Medulla oblongata (tissue), 1 donor: ENCODE data around the gene DNMT3B.
A peak's percentile ranks its signal among the peaks of the same experiment; 100 is the strongest.
"Not testable (repeated sequence)": the region's sequence is repeated elsewhere in the genome, so short reads cannot be mapped to it uniquely, and the experiment has no call there.

Experiments
- DNase-seq: peaks from one replicate; pipeline ENCODE4 v3.0.0-alpha.2; 2015; ENCODE audit errors: extremely low spot score

Gene DNMT3B

DNA sequence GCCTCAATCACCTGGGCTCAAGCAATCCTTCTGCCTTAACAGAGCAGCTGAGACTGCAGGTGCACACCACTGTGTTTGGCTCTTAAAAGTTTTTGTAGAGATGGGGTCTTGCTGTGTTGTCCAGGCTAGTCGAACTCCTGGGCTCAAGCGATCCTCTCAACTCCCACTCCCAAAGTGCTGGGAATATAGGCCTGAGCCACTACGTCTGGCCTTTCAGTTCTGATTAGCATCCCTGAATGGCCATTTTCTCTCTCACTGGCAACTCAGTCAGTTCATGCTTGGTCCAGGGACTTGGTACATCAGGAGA, 28.5 kb downstream of the DNMT3B start:
- no peak for DNase-seq

DNA sequence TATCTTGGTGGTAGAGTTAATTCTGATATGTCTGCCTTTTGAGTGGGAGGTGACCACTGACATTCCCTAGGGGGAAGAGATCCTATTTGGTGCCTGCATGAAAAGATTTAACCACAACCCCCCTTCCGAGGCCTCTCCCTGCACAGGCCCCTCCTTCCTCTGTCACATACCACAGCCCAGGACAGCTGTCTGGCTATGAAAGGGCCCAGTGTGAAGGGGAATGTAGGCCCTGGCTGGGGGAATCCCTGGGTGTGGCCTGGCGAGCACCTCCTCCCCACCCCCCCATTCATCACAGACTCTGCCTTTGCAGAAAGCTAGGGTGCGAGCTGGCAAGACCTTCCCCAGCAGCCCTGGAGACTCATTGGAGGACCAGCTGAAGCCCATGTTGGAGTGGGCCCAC, 30.1 kb downstream of the DNMT3B start:
- no peak for DNase-seq

DNA sequence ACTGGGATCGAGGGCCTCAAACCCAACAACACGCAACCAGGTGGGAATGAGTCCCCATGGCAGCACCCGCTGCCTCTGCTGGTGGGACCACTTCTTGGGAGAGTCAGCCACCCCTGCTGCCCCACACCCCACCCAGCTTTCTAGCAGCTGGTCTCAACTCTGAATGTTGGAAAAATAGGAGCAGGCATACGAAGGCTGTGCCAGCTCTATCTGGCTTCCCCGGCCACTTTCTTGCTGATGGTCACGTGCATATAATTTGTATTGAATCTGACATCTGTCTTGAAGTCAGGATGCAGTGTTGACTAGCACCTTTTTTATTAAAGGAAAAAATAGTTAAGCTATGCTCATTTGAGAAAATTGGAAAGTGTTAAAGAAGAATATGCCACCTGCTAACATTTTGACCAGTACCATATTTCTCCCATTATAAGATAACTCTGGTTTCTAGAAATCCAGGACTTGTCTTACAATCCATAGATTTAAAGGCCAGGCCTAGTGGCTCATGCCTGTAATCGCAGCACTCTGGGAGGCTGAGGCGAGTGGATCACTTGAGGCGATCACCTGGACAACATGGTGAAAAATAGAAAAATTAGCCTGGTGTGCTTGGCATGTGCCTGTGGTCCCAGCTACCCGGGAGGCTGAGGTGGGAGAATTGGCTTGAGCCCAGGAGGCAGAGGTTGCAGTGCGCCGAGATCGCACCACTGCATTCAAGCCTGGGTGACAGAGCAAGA, 30.7 kb downstream of the DNMT3B start:
- no peak for DNase-seq

GRCh38 chr20:32796383-32796948, 34.3 kb downstream of the DNMT3B start:
- DNase-seq: no peak

DNA sequence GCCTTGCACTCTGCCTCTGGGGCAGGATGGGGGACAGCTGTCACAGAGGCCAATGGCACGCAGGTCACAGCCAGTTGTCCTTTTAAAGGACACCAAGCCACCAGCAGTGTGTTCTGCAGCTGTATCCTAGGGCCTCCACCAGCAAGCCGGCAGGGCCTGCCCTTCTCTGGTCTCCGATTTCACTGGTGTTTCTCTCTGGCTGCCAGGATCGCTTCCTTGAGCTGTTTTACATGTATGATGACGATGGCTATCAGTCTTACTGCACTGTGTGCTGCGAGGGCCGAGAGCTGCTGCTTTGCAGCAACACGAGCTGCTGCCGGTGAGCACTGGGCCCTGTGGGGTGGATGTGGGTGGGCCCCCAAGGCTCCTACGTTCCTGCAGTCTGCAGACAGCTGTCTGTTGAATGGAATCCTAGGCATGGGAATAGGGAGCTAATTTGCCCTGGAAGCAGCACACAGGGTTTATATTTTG, 34.8 kb downstream of the DNMT3B start:
- no peak for DNase-seq

DNA sequence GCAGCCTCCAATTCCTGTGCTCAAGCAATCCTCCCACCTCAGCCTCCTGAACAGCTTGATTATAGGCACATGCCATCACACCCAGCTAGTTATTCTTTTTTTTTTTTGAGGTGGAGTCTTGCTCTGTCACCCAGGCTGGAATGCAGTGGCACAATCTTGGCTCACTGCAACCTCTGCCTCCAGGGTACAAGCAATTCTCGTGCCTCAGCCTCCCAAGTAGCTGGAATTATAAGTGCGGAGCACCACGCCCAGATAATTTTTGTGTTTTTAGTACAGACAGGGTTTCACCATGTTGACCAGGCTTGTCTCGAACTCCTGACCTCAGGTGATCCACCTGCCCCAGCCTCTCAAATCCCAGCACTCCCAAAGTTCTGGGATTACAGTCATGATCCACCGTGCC, 35.4 kb downstream of the DNMT3B start:
- not testable (repeated sequence) for DNase-seq

DNA sequence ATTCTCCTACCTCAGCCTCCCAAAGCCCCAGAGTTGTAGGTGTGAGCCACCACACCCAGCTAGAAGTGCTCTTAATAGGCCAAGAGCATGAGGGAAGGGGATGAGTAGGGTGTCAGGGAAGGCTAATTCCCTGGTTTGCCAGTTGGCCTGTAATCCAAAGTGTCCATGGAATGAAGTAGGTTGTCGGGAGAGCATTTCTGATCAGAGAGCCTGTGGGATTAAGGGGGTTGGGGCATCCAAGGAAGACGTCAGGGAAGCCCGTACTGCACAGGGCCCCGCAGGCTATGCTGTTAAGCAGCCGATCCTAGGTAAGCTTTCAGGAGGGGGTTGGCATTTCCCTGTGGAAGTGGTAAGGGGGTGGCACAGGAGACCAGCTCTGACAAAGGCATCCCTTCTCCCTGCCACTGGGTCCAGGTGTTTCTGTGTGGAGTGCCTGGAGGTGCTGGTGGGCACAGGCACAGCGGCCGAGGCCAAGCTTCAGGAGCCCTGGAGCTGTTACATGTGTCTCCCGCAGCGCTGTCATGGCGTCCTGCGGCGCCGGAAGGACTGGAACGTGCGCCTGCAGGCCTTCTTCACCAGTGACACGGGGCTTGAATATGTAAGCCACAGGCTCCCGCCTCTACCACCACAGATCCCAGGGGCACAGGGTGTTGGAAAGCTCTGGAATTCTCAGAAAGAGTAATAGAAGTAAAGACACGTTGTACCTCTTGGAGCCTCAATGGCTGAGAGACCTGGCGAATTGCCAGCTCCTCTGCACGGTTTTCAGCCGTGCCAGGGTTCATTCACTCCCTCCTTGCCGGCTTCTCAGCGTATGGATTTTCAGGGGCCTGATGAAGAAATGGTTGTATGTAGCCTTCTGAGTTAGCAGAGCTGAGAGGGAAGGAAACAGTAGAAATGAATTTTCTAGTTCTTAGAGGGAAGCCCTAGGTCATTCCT, 36.1 kb downstream of the DNMT3B start:
- no peak for DNase-seq

- no peak for DNase-seq
These were observed 40.9 kb downstream of the DNMT3B start for GRCh38 chr20:32803092-32803491.

DNA sequence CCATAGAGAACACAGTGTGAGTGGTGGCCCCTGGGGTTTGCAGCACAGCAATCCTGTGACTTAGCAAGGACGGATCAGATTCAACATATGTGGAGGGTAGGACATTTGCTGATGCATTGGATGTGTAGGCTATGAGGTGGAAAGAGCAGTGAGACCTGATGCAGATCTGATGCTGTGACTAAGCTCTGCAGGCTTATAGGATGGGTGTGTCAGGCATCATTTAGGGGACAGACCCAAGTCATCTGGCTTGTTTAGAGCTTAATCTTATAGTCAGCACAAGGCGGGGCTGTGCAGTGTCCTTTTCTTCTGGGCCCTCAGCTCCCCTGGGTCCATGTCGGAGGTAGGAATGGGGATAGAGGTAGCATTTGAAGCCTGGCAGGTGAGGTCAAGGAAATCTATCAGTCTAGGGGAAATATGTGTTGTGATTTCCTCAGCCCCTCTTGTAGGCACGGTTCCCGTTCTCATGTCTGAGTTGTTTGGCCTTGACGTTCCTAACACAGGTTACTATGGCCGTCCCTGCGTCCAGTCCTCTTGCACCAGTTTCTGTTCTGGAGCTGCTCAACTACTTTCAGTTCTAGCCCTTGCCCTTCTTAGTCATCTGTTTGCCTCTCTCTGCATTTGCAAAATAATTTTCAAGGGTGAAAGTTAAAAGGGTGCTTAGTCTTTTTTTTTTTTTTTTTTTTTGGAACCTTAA, 42.0 kb downstream of the DNMT3B start:
- no peak for DNase-seq

- no peak for DNase-seq
These were observed 42.6 kb downstream of the DNMT3B start for GRCh38 chr20:32804817-32805216.

GRCh38 chr20:32805721-32806120, 43.5 kb downstream of the DNMT3B start:
- no peak for DNase-seq

GRCh38 chr20:32806356-32806755, 44.2 kb downstream of the DNMT3B start:
- no peak for DNase-seq

DNA sequence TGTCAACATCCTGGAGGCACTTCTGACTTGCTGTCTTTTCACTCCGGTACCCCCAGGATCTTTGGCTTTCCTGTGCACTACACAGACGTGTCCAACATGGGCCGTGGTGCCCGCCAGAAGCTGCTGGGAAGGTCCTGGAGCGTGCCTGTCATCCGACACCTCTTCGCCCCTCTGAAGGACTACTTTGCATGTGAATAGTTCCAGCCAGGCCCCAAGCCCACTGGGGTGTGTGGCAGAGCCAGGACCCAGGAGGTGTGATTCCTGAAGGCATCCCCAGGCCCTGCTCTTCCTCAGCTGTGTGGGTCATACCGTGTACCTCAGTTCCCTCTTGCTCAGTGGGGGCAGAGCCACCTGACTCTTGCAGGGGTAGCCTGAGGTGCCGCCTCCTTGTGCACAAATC, 45.5 kb downstream of the DNMT3B start:
- no peak for DNase-seq

GRCh38 chr20:32808438-32808837, 46.3 kb downstream of the DNMT3B start:
- no peak for DNase-seq

- DNase-seq: no peak
These were observed 47.7 kb downstream of the DNMT3B start for GRCh38 chr20:32809907-32810306.

DNA sequence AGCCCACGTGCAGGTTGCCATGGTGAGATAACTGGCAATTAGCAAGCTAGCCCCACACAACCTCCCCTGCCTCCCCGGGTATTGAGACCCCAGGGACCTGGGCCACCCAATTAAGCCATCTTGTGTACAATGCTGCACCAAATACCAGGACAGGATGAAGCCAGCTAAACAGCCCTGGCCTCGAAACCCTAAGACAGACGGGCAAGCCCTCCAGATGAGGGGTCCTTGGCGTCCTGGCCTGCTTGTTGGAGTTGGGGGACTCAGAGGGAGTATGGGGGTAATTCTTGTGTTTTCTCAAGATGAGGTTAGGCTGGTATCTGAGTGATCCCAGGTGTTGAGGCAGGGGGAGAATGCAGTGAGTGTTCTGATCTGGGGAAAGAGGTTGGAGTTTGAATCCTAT, 48.8 kb downstream of the DNMT3B start:
- no peak for DNase-seq

- no peak for DNase-seq
These were observed 49.7 kb downstream of the DNMT3B start for GRCh38 chr20:32811886-32812285.

DNA sequence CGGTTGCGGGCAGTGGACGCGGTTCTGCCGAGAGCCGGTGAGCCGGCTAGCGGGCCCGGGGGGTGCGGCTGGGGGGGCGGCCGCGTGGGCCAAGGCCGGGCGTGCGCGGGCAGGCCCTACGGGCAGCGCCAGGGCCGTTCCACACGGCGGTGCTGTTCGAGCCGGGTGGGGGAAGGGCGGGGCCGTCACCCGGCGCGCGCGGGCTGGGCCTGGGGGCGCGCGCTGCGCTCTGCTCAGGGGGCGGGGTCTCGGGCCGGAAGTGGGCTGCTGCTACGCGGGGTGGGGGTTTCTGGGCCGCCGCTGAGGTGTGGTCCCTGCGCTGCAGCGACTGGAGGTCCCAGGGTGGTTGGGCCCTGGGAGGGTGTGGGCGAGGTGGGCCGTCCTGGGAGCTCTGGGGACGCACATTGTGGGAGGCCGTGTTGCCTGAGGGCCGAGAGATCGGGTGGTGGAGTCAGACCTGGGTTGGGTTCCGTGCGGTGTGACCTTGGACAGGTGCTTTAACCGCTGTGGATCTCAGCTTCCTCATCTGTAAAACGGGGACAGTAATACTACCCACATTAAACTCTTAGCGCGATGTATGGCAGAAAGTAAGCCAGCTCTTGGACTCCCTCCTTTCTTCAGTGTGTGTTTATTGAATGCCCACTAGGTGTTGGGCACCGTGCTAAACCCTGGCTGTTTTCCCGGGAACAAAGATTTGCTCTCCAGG, 58.0 kb downstream of the DNMT3B start:
- DNase-seq: peak; percentile 55

- DNase-seq: no peak
These were observed 58.7 kb downstream of the DNMT3B start for GRCh38 chr20:32820698-32821377.

DNA sequence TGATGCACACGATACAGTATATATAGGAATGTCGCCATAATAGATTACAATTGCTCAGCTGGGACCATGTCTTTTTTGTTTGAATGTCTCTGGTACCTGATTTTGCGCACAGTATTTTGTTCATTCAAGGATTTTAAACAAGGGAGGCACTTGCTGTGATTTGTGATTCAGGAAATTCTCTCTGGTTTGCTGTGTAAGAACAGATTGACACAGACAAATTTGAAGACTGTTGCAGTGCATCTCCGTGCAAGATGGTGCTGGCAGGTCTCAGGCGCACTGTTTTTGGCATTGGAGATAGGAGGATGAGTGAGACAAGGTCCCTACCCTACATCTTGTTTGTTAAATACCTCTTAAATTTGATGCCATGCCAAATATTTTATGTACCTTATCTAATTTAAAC, 60.0 kb downstream of the DNMT3B start:
- no peak for DNase-seq

DNA sequence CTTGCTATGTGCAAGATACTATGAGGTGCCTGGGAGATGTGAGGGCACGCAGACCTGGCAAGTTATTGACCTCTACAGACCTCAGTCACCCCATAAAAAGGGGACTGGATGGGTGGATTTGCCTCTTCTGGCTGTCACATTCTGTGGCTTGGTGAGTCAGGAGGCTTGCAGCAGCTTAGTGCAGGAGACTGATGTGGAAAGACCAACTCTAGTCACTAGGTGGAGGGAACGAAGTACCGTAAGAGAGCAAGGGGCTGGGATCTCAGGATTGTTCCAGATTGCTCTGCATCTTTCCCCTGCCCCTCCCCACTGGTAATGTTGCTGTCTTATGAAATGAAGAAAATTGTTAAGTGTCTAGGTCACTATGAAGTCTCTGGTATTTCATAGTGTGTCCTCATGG, 60.9 kb downstream of the DNMT3B start:
- DNase-seq: no peak
